ENCODE data around the gene PLEKHM3.

Gene PLEKHM3

GRCh38 chr2:207775473-207775872 is 249.9 kb downstream of the PLEKHM3 start:
- H2AFZ ChIP-seq (ENCODE audit: low read length): no peak overlapping the region

GRCh38 chr2:207772844-207773205 is 252.5 kb downstream of the PLEKHM3 start:
- H4K20me1 ChIP-seq (ENCODE audit: insufficient read depth, low read length, poor library complexity, severe bottlenecking): no peaks in the 10 kb centered on the region
- peaks cover 10% of the 10 kb centered on the region for H3K4me1 ChIP-seq (ENCODE audit: insufficient read depth, low read length, poor library complexity, severe bottlenecking)
- H3F3A ChIP-seq (ENCODE audit: low read depth): no peaks in the 10 kb centered on the region; the same call in 1 of the 2 replicates
- H3K4me2 ChIP-seq (ENCODE audit: low read depth, low read length, poor library complexity, severe bottlenecking): no peak overlapping the region
- TF ChIP-seq EZH2phosphoT487 (IDR thresholded peaks at IDR 0.05; ENCODE audit: borderline replicate concordance) (no peak), CTCF (conservative IDR thresholded peaks at IDR 0.05; ENCODE audit: low read length) (no peak)
- H3K36me3 ChIP-seq (ENCODE audit: insufficient read depth, low read length): no peaks in the 10 kb centered on the region
- H3K9me3 ChIP-seq (ENCODE audit: insufficient read depth, low read depth, low read length): no peaks in the 10 kb centered on the region
- H3K9me2 ChIP-seq (replicated peaks; ENCODE audit: low read depth, low read length): no peaks in the 10 kb centered on the region
- no peak overlapping the region for H3K4me3 ChIP-seq (ENCODE audit: low read length, poor library complexity, severe bottlenecking)
- no peaks in the 10 kb centered on the region for H3K27me3 ChIP-seq (ENCODE audit: insufficient read depth, low read length, poor library complexity, severe bottlenecking)
- no peak overlapping the region for H2AFZ ChIP-seq (ENCODE audit: low read length)
- no peak overlapping the region for H3K9ac ChIP-seq (ENCODE audit: low read depth, low read length, poor library complexity, severe bottlenecking)
- peaks cover 11% of the 10 kb centered on the region; the same call in 1 of the 2 replicates for H3K79me2 ChIP-seq (ENCODE audit: insufficient read depth, low read length)

More at GRCh38 chr2:207775473-207775872, 249.9 kb downstream of the PLEKHM3 start:
- no peak overlapping the region for H3K4me3 ChIP-seq (ENCODE audit: low read length, poor library complexity, severe bottlenecking)
- no peaks in the 10 kb centered on the region for H4K20me1 ChIP-seq (ENCODE audit: insufficient read depth, low read length, poor library complexity, severe bottlenecking)
- H3K9me2 ChIP-seq (replicated peaks; ENCODE audit: low read depth, low read length): no peaks in the 10 kb centered on the region
- no peaks in the 10 kb centered on the region for H3K4me1 ChIP-seq (ENCODE audit: insufficient read depth, low read length, poor library complexity, severe bottlenecking)
- no peaks in the 10 kb centered on the region for H3K27me3 ChIP-seq (ENCODE audit: insufficient read depth, low read length, poor library complexity, severe bottlenecking)
- no peak overlapping the region for H3K4me2 ChIP-seq (ENCODE audit: low read depth, low read length, poor library complexity, severe bottlenecking)
- H3K9ac ChIP-seq (ENCODE audit: low read depth, low read length, poor library complexity, severe bottlenecking): no peak overlapping the region
- H3F3A ChIP-seq (ENCODE audit: low read depth): no peaks in the 10 kb centered on the region; the same call in 1 of the 2 replicates
- TF ChIP-seq CTCF (conservative IDR thresholded peaks at IDR 0.05; ENCODE audit: low read length): no peak
- no peaks in the 10 kb centered on the region for H3K9me3 ChIP-seq (ENCODE audit: insufficient read depth, low read depth, low read length)
- no peaks in the 10 kb centered on the region for H3K36me3 ChIP-seq (ENCODE audit: insufficient read depth, low read length)
- H3K79me2 ChIP-seq (ENCODE audit: insufficient read depth, low read length): no peaks in the 10 kb centered on the region

- Histone ChIP-seq H3K36me3 (ENCODE audit: insufficient read depth, low read length) (no peaks in the 10 kb centered on the region), H3K4me3 (ENCODE audit: low read length, poor library complexity, severe bottlenecking) (no peak overlapping the region), H3K9me3 (ENCODE audit: insufficient read depth, low read depth, low read length) (no peaks in the 10 kb centered on the region), H3K79me2 (ENCODE audit: insufficient read depth, low read length) (peaks cover 16% of the 10 kb centered on the region; the same call in 1 of the 2 replicates), H3F3A (ENCODE audit: low read depth) (no peaks in the 10 kb centered on the region; the same call in 1 of the 2 replicates), H3K4me1 (ENCODE audit: insufficient read depth, low read length, poor library complexity, severe bottlenecking) (peaks cover 10% of the 10 kb centered on the region), H3K27me3 (ENCODE audit: insufficient read depth, low read length, poor library complexity, severe bottlenecking) (no peaks in the 10 kb centered on the region), H3K4me2 (ENCODE audit: low read depth, low read length, poor library complexity, severe bottlenecking) (no peak overlapping the region), H2AFZ (ENCODE audit: low read length) (no peak overlapping the region), H3K9ac (ENCODE audit: low read depth, low read length, poor library complexity, severe bottlenecking) (no peak overlapping the region), H3K9me2 (replicated peaks; ENCODE audit: low read depth, low read length) (no peaks in the 10 kb centered on the region), H4K20me1 (ENCODE audit: insufficient read depth, low read length, poor library complexity, severe bottlenecking) (no peaks in the 10 kb centered on the region)
- TF ChIP-seq CTCF (conservative IDR thresholded peaks at IDR 0.05; ENCODE audit: low read length) (no peak), EZH2phosphoT487 (IDR thresholded peaks at IDR 0.05; ENCODE audit: borderline replicate concordance) (no peak)
Observed at GRCh38 chr2:207772081-207772843, 253.1 kb downstream of the PLEKHM3 start.
